GM13977 (cell line): ENCODE results near the gene PLA2G1B.

ENCODE experiments used
- DNase-seq: peaks from one replicate; pipeline ENCODE4 v3.0.0; 2012; ENCODE audit warnings: low spot score
- in situ Hi-C: fragments of 300-500 bp; cut with MboI; formaldehyde crosslinking; loops from one replicate; pipeline ENCODE4 v1.12.0; 2022; ENCODE audit warnings: low sequenced_read_pairs, low pct_unique_long_range_greater_than_20kb, mixed read lengths, inconsistent platforms; ENCODE audit not compliant: unreplicated experiment
- TF ChIP-seq, protein P1 (sequence below): IDR thresholded peaks from 2 replicates; pipeline ENCODE4 v1.5.1; 2012; ENCODE audit warnings: mild to moderate bottlenecking, control low read depth; ENCODE audit not compliant: insufficient read depth; ENCODE audit errors: extremely low read depth, missing control alignments

PLA2G1B gene

DNA sequence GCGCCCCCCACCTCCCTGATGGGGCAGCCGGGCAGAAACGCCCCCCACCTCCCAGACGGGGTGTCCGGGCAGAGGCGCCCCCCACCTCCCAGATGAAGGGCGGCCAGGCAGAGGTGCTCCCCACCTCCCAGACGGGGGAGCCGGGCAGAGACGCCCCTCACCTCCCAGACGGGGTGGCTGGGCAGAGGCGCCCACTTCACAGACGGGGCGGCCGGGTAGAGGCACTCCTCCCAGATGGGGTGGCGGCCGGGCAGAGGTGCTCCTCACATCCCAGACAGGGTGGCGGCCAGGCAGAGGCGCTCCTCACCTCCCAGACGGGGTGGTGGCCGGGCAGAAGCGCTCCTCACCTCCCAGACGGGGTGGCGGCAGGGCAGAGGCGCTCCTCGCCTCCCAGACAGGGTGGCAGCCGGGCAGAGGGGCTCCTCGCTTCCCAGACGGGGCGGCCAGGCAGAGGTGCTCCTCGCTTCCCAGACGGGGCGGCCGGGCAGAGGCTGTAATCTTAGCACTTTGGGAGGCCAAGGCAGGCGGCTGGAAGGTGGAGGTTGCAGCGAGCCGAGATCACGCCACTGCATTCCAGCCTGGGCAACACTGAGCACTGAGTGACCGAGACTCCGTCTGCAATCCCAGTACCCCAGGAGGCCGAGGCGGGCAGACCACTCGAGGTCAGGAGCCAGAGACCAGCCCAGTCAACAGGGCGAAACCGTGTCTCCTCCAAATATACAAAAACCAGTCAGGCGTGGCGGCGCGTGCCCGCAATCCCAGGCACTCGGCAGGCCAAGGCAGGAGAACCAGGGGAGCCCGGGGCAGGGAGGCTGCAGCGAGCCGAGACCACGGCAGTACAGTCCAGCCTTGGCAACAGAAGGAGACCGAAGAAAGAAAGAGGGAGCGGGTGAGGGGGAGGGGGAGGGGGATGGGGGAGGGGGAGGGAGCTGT lies 49.2 kb downstream of the PLA2G1B start:
- no peak for DNase-seq
- TF ChIP-seq, protein P1, sequence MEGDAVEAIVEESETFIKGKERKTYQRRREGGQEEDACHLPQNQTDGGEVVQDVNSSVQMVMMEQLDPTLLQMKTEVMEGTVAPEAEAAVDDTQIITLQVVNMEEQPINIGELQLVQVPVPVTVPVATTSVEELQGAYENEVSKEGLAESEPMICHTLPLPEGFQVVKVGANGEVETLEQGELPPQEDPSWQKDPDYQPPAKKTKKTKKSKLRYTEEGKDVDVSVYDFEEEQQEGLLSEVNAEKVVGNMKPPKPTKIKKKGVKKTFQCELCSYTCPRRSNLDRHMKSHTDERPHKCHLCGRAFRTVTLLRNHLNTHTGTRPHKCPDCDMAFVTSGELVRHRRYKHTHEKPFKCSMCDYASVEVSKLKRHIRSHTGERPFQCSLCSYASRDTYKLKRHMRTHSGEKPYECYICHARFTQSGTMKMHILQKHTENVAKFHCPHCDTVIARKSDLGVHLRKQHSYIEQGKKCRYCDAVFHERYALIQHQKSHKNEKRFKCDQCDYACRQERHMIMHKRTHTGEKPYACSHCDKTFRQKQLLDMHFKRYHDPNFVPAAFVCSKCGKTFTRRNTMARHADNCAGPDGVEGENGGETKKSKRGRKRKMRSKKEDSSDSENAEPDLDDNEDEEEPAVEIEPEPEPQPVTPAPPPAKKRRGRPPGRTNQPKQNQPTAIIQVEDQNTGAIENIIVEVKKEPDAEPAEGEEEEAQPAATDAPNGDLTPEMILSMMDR = no peak
- in situ Hi-C loops = no loop called here

DNA sequence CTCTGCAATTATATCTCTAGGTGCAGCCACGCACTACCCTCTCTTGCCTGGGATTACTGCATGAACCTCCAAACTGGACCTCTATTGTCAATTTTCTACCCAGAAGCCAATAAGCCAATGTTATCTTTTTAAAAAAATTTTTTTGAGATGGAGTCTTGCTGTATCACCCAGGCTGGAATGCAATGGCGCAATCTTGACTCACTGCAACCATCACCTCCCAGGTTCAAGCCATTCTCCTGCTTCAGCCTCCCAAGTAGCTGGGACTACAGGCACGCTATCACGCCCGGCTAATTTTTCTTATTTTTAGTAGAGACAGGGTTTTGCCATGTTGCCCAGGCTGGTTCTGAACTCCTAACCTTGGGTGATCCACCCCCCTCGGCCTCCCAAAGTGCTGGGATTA lies 50.8 kb downstream of the PLA2G1B start:
- DNase-seq = no peak
- TF ChIP-seq, protein P1 = no peak
- in situ Hi-C loops = no loop called here
